ENCODE measurements around the gene FAM228A. TPM values are rescaled to one million over a fixed set of nuclear protein-coding genes. Genes with fewer than 3 reads are reported as not detected.

Gene FAM228A
- total RNA-seq, 2 donors from 2014 or later, result 0.21 TPM; not detected in 1

DNA sequence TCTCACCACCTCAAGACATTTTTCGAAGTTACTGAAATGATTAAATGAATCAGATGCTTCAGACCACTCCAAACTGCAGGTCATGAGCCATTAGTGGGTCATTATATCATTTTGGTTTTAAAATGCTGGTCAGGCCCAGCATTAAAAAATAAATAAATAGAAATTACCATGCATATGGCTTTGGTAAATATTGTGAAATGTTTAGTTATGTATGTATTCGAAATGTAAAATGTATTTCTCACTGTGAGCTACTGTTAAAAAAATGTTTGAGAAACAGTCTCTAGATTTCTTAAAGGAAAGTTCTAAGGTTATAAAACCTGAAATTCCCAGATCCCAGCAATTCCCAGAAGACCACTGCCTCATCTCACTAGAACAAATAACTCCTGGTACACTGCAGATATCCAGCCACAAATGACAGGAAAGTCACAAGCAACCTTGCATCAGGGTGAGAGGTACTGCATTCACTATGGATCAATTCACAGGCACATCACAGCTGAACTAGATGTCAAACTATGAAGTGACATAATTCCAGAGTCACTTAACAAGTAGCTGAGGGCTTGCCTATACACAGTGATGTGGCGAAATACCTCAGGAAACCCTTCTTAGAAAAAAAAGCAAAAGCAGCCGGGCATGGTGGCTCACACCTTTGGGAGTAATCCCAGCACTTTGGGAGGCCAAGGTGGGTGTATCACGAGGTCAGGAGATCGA is 46.6 kb downstream of the FAM228A start:
- H3K36me3 Mint-ChIP-seq, result no peaks in the 10 kb centered on the region
- H3K27me3 Mint-ChIP-seq, result no peaks in the 10 kb centered on the region
- H3K27ac Mint-ChIP-seq, result no peak overlapping the region
- DNase-seq (ENCODE audit: low spot score) (no peak), ATAC-seq (no peak)
- no peaks in the 10 kb centered on the region for H3K4me1 Mint-ChIP-seq (ENCODE audit: low read depth in 2 of 2)
- H3K4me3 Mint-ChIP-seq, result no peak overlapping the region
- no peaks in the 10 kb centered on the region for H3K9me3 Mint-ChIP-seq

DNA sequence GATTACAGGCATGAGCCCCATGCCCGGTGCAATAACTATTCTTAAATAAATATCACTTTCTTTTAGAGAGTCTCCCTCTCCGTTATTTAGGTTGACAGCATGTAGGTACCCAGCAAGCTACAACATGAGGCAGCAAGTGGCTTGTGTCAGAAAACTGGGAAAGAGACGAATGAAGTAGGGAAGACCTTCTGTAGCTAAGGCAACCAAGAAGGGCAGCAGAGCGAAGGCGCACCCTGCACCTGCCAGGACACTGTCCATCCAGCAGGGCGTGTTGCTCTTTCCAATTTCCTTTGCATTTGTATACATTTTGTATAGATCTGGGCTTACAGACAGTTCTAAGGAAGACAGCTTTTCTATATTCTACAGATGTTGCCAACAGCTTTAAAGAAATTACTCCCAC is 48.1 kb downstream of the FAM228A start:
- Mint-ChIP-seq H3K9me3 (no peaks in the 10 kb centered on the region), H3K4me3 (no peak overlapping the region), H3K27ac (no peak overlapping the region), H3K4me1 (ENCODE audit: low read depth in 2 of 2) (no peaks in the 10 kb centered on the region), H3K36me3 (no peaks in the 10 kb centered on the region), H3K27me3 (no peaks in the 10 kb centered on the region)
- no peak for DNase-seq (ENCODE audit: low spot score)
- no peak for ATAC-seq

DNA sequence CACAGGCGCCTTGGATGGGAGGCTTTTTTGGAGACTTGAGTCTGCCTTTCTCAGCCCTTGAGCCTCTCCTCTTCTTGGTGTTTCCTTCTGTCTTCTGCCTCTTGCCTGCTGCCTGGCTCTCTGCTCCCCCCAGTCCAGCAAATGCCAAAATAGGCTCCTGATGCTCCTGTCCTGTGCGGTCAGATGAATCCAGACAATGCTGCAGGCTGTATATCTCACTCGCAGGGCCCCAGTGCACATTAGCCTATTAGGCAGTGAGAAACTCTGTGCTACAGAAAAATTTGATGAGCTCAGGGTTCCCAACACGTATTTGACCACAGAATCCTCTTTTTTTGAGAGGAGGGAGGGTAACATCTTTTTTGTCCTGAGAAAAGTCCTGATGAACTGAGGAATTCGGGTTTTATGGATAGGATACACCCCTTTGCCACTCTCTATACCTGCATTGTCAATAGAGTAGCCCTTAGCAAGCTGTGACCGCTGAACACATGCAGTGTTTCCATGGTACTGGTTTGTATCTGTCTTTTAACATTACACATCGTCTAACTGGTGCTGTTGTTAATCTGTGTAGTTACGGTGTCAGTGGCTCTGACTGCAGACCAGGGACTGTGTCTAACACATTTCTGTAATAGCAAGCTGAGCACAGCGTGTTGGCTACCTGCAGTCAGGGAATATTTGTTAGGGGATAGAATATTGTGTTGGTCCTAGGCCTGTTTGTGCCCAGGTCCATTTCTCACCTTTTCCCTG is 50.8 kb downstream of the FAM228A start:
- no peak overlapping the region for H3K4me3 Mint-ChIP-seq

DNA sequence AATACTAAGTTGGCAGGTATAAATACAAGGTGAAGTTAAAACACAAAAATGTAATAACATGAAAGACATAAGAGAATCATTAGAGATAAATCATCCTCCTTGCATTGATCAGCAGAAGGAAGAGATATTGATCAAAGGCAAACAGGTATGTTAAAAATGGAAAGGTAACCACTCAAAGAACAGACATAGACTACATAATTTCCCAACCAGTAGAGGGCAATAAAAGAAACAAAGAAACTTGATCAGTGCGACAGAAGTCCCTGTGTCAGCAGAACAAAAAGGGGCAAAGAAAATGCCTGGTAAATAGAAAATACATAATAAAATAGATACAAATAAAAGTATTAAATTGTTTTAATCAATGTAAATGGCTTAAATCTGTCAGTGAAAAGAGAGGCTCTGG is 53.6 kb downstream of the FAM228A start:
- ATAC-seq, result no peak
- no peak for DNase-seq (ENCODE audit: low spot score)
- Mint-ChIP-seq H3K27me3 (no peaks in the 10 kb centered on the region), H3K4me3 (no peak overlapping the region), H3K27ac (no peak overlapping the region), H3K36me3 (no peaks in the 10 kb centered on the region), H3K9me3 (no peaks in the 10 kb centered on the region), H3K4me1 (ENCODE audit: low read depth in 2 of 2) (no peaks in the 10 kb centered on the region)

More for the DNA sequence above, 50.8 kb downstream of the FAM228A start:
- DNase-seq (ENCODE audit: low spot score), result no peak
- H3K9me3 Mint-ChIP-seq, result no peaks in the 10 kb centered on the region
- no peaks in the 10 kb centered on the region for H3K27me3 Mint-ChIP-seq
- ATAC-seq, result no peak
- H3K4me1 Mint-ChIP-seq (ENCODE audit: low read depth in 2 of 2), result no peaks in the 10 kb centered on the region
- no peaks in the 10 kb centered on the region for H3K36me3 Mint-ChIP-seq
- no peak overlapping the region for H3K27ac Mint-ChIP-seq

DNA sequence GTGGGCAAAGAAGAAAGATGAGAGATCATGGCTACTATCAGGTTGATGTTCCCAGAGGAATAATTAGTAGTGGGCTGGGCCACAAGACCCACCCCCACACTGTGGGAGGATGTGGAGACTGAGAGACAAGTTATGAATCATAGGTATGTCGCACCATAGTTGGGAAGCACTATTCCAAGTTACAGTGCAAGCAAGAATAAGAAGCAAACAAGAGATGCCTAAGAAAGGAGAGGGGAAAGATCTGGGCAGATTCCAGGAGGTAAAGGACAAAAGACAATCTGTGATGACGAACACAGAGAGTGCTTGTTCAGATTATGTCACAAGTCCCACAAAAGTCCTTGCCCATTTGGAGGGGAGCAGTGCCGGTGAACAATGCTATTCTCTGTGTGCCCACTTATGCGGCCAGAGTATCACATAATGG is 56.6 kb downstream of the FAM228A start:
- Mint-ChIP-seq H3K4me3 (no peak overlapping the region), H3K4me1 (ENCODE audit: low read depth in 2 of 2) (peaks cover 0 to 7% of the 10 kb centered on the region in 2 donors), H3K9me3 (no peaks in the 10 kb centered on the region), H3K36me3 (no peaks in the 10 kb centered on the region), H3K27ac (no peak overlapping the region), H3K27me3 (no peaks in the 10 kb centered on the region)
- DNase-seq (ENCODE audit: low spot score), result no peak
- ATAC-seq, result no peak

DNA sequence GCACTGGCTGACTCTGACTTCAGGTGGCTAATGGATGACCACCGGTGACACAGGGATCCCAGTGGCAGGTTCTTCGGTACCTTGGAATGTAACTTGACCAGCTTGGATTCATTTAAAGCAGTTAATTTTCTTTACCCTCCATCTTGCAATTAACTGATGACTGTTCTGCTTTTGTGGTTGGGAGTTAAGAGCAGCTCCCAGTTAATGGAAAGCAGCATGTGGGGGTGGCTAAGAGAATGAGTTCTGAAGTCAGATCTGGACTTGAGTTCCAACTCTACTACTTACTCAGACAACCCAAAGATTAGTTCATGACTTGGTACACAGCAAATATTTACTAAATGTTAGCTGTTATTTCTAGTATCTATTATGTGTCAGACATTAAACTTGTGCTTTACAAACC is 58.5 kb downstream of the FAM228A start:
- H3K27ac Mint-ChIP-seq, result no peak overlapping the region
- no peak for DNase-seq (ENCODE audit: low spot score)
- peaks cover 0 to 7% of the 10 kb centered on the region in 2 donors for H3K4me1 Mint-ChIP-seq (ENCODE audit: low read depth in 2 of 2)
- H3K27me3 Mint-ChIP-seq, result no peaks in the 10 kb centered on the region
- H3K9me3 Mint-ChIP-seq, result no peaks in the 10 kb centered on the region
- no peak for ATAC-seq
- no peaks in the 10 kb centered on the region for H3K36me3 Mint-ChIP-seq
- H3K4me3 Mint-ChIP-seq, result no peak overlapping the region

DNA sequence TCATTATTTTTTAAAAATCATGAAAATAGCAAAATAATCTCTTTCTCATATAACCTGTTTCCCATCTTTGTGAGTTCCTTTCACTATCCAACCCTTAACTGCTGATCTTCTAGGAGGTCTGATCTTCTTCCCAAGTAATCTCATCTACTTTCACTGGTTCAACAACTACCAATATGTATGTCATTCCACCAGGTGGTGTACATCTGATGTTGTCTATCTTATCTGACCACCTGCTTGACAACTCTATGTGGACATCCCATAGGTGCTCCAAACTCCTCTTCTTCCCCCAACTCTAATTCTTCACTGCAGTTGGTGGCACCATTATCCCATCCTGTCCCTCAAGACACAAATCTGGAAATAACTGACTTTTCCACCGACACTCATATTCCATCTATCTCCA is 62.5 kb downstream of the FAM228A start:
- no peak for DNase-seq (ENCODE audit: low spot score)
- no peaks in the 10 kb centered on the region for H3K9me3 Mint-ChIP-seq
- H3K27ac Mint-ChIP-seq, result peak overlapping the region in 1 of 2 donors; percentile 0
- no peaks in the 10 kb centered on the region for H3K36me3 Mint-ChIP-seq
- ATAC-seq, result no peak
- H3K27me3 Mint-ChIP-seq, result no peaks in the 10 kb centered on the region
- H3K4me3 Mint-ChIP-seq, result no peak overlapping the region
- peaks cover 0 to 7% of the 10 kb centered on the region in 2 donors for H3K4me1 Mint-ChIP-seq (ENCODE audit: low read depth in 2 of 2)

DNA sequence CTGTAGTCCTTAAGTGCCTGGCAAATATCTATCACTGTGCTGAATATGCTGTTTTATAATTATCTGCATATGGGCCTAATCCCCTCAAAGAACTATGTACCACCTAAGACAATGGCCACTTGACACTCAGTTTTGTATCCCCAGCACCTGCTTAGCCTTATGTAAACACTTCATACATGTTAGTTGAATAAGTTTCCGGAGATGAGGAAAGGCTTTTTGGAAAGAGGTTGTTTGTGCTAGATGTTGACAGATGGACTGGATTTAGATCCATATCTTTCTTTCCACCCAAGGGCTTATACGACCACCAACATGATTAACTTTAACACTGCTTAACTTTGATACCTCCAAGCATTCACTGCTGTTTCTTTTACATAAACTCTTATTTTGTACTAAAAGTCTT is 63.3 kb downstream of the FAM228A start:
- ATAC-seq (no peak), DNase-seq (ENCODE audit: low spot score) (no peak)
- Mint-ChIP-seq H3K9me3 (no peaks in the 10 kb centered on the region), H3K4me3 (no peak overlapping the region), H3K36me3 (no peaks in the 10 kb centered on the region), H3K4me1 (ENCODE audit: low read depth in 2 of 2) (peaks cover 0 to 7% of the 10 kb centered on the region in 2 donors), H3K27ac (peak overlapping the region in 1 of 2 donors; percentile 0), H3K27me3 (no peaks in the 10 kb centered on the region)

DNA sequence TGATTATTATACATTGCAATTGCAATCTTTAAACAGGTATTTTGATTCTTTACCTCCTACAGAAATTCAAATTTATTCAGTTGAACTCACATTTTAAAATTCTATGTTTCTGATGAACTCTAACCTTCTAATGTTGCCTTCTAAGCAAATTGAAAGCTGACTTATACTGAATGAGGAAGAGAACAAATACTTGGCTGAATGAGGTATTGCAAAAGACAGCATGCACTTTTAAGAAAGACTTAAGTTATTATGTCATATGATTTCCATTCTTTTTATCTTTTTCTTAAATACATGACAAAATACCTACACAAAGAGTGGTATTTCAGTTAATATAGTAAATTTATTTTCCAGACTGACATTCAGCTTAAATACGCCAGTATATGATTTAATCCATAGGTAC is 64.7 kb downstream of the FAM228A start:
- ATAC-seq (no peak), DNase-seq (ENCODE audit: low spot score) (no peak)
- Mint-ChIP-seq H3K9me3 (no peaks in the 10 kb centered on the region), H3K4me1 (ENCODE audit: low read depth in 2 of 2) (peaks cover 0 to 7% of the 10 kb centered on the region in 2 donors), H3K27me3 (no peaks in the 10 kb centered on the region), H3K4me3 (no peak overlapping the region), H3K27ac (no peak overlapping the region), H3K36me3 (no peaks in the 10 kb centered on the region)

Other genes with a start within 250 kb of the FAM228A start
- 10 to 100 TPM; 36.2 to 44.5 TPM for gene ATAD2B, start 247.9 kb upstream of the FAM228A start, total RNA-seq
- gene UBXN2A, start 234.6 kb upstream of the FAM228A start, total RNA-seq, result 10 to 100 TPM; 11.2 to 14.1 TPM
- under 1 TPM; 0.21 to 0.75 TPM for gene MFSD2B, start 165.0 kb upstream of the FAM228A start, total RNA-seq
- gene WDCP, start 127.7 kb upstream of the FAM228A start, total RNA-seq, result 10 to 100 TPM; 20.8 to 26.3 TPM
- 1 to 10 TPM; 1.6 to 2.4 TPM for gene FKBP1B, start 125.3 kb upstream of the FAM228A start, total RNA-seq
- 10 to 100 TPM; 83.1 to 85.8 TPM for gene SF3B6, start 98.7 kb upstream of the FAM228A start, total RNA-seq
- gene TP53I3, start 90.2 kb upstream of the FAM228A start, total RNA-seq, result 1 to 10 TPM; 4.1 to 5.8 TPM
- gene PFN4, start 51.7 kb upstream of the FAM228A start, total RNA-seq, result 1 to 10 TPM in 1 of 2 donors, not detected in 1; 1.2 TPM
- gene FAM228B, start 51.6 kb upstream of the FAM228A start, total RNA-seq, result 10 to 100 TPM; 13.7 to 14.4 TPM
- gene ITSN2, start 185.5 kb downstream of the FAM228A start, total RNA-seq, result 10 to 100 TPM; 71.5 to 80.7 TPM

Data from natural killer cell treated with Interleukin-12 subunit alpha and Interleukin-12 subunit beta and Interleukin-15 and Interleukin-18, amount 100 ng/mL, for 72 hours (primary cell).